ENCODE results near the gene ATF5. TPM values are rescaled to one million over a fixed set of nuclear protein-coding genes. Genes with fewer than 3 reads are reported as not detected.

The ATF5 gene
- total and polyA plus RNA-seq, 2 of the 13 experiments (the other 11 are each of a cell fraction or from before 2014, with no cell fraction given), result 5.2 to 10.3 TPM

DNA sequence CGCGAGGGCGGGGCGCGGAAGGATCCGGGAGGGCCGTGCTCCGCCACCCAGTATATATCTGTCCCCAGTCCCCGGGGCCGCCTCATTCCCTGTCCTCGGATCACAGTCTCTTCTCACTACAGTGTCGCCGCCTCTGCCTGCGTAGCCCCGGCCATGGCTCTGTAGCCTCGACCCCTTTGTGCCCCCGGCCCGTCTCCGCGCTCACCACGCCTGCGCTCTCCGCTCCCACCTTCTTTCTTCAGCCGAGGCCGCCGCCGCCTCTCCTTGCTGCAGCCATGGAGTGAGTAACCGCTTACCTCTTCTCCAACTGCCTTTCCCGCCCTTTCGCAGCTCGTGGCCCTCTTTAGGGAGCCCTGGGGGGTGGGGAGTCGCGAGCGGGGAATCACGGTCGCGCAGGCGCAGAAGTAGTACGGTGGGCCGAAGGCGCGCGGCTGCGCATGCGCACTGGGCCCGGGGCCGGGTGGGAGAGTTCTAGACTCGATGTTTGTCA, at the start of gene ATF5, which contains the start of gene NUP62 (continued):
- TF ChIP-seq, protein P1, sequence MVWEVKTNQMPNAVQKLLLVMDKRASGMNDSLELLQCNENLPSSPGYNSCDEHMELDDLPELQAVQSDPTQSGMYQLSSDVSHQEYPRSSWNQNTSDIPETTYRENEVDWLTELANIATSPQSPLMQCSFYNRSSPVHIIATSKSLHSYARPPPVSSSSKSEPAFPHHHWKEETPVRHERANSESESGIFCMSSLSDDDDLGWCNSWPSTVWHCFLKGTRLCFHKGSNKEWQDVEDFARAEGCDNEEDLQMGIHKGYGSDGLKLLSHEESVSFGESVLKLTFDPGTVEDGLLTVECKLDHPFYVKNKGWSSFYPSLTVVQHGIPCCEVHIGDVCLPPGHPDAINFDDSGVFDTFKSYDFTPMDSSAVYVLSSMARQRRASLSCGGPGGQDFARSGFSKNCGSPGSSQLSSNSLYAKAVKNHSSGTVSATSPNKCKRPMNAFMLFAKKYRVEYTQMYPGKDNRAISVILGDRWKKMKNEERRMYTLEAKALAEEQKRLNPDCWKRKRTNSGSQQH (CRISPR knock-in tag; IDR thresholded peaks at IDR 0.05; ENCODE audit: low read depth), result no peak; the same call in 1 of the 2 replicates
- peak; percentile 89 for TF ChIP-seq ZSCAN20 (CRISPR knock-in tag; IDR thresholded peaks at IDR 0.05; ENCODE audit: borderline replicate concordance)
- TF ChIP-seq GTF2F1 (IDR thresholded peaks at IDR 0.05; ENCODE audit: low read length), result no peak
- no peak; the same call in 1 of the 2 replicates for TF ChIP-seq ZNF747 (CRISPR knock-in tag; IDR thresholded peaks at IDR 0.05; ENCODE audit: borderline replicate concordance)
- TF ChIP-seq ZBTB20 (CRISPR knock-in tag; IDR thresholded peaks at IDR 0.05; ENCODE audit: borderline replicate concordance, low read depth), result peak; percentile 45; the same call in 1 of the 2 replicates
- no peak for TF ChIP-seq TBL1XR1 (IDR thresholded peaks at IDR 0.05; ENCODE audit: borderline replicate concordance, low read length, partially characterized antibody)
- TF ChIP-seq, protein P2, sequence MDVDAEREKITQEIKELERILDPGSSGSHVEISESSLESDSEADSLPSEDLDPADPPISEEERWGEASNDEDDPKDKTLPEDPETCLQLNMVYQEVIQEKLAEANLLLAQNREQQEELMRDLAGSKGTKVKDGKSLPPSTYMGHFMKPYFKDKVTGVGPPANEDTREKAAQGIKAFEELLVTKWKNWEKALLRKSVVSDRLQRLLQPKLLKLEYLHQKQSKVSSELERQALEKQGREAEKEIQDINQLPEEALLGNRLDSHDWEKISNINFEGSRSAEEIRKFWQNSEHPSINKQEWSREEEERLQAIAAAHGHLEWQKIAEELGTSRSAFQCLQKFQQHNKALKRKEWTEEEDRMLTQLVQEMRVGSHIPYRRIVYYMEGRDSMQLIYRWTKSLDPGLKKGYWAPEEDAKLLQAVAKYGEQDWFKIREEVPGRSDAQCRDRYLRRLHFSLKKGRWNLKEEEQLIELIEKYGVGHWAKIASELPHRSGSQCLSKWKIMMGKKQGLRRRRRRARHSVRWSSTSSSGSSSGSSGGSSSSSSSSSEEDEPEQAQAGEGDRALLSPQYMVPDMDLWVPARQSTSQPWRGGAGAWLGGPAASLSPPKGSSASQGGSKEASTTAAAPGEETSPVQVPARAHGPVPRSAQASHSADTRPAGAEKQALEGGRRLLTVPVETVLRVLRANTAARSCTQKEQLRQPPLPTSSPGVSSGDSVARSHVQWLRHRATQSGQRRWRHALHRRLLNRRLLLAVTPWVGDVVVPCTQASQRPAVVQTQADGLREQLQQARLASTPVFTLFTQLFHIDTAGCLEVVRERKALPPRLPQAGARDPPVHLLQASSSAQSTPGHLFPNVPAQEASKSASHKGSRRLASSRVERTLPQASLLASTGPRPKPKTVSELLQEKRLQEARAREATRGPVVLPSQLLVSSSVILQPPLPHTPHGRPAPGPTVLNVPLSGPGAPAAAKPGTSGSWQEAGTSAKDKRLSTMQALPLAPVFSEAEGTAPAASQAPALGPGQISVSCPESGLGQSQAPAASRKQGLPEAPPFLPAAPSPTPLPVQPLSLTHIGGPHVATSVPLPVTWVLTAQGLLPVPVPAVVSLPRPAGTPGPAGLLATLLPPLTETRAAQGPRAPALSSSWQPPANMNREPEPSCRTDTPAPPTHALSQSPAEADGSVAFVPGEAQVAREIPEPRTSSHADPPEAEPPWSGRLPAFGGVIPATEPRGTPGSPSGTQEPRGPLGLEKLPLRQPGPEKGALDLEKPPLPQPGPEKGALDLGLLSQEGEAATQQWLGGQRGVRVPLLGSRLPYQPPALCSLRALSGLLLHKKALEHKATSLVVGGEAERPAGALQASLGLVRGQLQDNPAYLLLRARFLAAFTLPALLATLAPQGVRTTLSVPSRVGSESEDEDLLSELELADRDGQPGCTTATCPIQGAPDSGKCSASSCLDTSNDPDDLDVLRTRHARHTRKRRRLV (CRISPR knock-in tag; IDR thresholded peaks at IDR 0.05), result 0 out of 2 replicates have a peak, but pooled peaks have one; percentile 59
- TF ChIP-seq, protein P3, sequence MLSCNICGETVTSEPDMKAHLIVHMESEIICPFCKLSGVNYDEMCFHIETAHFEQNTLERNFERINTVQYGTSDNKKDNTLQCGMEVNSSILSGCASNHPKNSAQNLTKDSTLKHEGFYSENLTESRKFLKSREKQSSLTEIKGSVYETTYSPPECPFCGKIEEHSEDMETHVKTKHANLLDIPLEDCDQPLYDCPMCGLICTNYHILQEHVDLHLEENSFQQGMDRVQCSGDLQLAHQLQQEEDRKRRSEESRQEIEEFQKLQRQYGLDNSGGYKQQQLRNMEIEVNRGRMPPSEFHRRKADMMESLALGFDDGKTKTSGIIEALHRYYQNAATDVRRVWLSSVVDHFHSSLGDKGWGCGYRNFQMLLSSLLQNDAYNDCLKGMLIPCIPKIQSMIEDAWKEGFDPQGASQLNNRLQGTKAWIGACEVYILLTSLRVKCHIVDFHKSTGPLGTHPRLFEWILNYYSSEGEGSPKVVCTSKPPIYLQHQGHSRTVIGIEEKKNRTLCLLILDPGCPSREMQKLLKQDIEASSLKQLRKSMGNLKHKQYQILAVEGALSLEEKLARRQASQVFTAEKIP (CRISPR knock-in tag; IDR thresholded peaks at IDR 0.05; ENCODE audit: borderline replicate concordance), result no peak
- no peak for TF ChIP-seq EZH2 (conservative IDR thresholded peaks at IDR 0.05; ENCODE audit: low read depth, low read length)
- no peak for TF ChIP-seq GPN1 (CRISPR knock-in tag; IDR thresholded peaks at IDR 0.05; ENCODE audit: borderline replicate concordance)
- TF ChIP-seq NR2F2 (IDR thresholded peaks at IDR 0.05; ENCODE audit: borderline replicate concordance, low read depth), result no peak
- no peak for TF ChIP-seq FOSL1 (CRISPR knock-in tag; IDR thresholded peaks at IDR 0.05; ENCODE audit: borderline replicate concordance)
- TF ChIP-seq SALL1 (CRISPR knock-in tag; IDR thresholded peaks at IDR 0.05), result peak; percentile 80
- TF ChIP-seq ZNF446 (CRISPR knock-in tag; IDR thresholded peaks at IDR 0.05), result peak; percentile 95
- TF ChIP-seq CCAR2 (optimal IDR thresholded peaks at IDR 0.05; ENCODE audit: low read depth, low read length), result no peak
- 0 out of 2 replicates have a peak, but pooled peaks have one; percentile 15 for TF ChIP-seq POGZ (CRISPR knock-in tag; IDR thresholded peaks at IDR 0.05)
- TF ChIP-seq ZNF570 (CRISPR knock-in tag; IDR thresholded peaks at IDR 0.05; ENCODE audit: borderline replicate concordance), result peak; percentile 71
- no peak; the same call in 1 of the 2 replicates for TF ChIP-seq THYN1 (CRISPR knock-in tag; IDR thresholded peaks at IDR 0.05; ENCODE audit: borderline replicate concordance, low read depth)
- TF ChIP-seq, protein P4, sequence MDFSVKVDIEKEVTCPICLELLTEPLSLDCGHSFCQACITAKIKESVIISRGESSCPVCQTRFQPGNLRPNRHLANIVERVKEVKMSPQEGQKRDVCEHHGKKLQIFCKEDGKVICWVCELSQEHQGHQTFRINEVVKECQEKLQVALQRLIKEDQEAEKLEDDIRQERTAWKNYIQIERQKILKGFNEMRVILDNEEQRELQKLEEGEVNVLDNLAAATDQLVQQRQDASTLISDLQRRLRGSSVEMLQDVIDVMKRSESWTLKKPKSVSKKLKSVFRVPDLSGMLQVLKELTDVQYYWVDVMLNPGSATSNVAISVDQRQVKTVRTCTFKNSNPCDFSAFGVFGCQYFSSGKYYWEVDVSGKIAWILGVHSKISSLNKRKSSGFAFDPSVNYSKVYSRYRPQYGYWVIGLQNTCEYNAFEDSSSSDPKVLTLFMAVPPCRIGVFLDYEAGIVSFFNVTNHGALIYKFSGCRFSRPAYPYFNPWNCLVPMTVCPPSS (IDR thresholded peaks at IDR 0.05), result no peak
- TF ChIP-seq ZNF160 (CRISPR knock-in tag; IDR thresholded peaks at IDR 0.05), result peak; percentile 78; the same call in 1 of the 2 replicates
- peak; percentile 94; the same call in 1 of the 2 replicates for TF ChIP-seq ZNF605 (CRISPR knock-in tag; IDR thresholded peaks at IDR 0.05)
